H9 (cell line): ENCODE data around the gene CEACAM20. TPM values are rescaled to one million over a fixed set of nuclear protein-coding genes. Genes with fewer than 3 reads are reported as not detected.

Experiments
- DNase-seq: peaks from one replicate; pipeline ENCODE4 v3.0.0-alpha.2; 2017
- H2AFZ ChIP-seq: one replicate; pipeline ENCODE4 v1.6.1; 2013; ENCODE audit warnings: mild to moderate bottlenecking, low read length, control low read depth, moderate library complexity
- H2AK5ac ChIP-seq: 2 replicates; pipeline ENCODE4 v1.6.1; 2013; ENCODE audit warnings: low read length, control low read depth, mixed read lengths; ENCODE audit not compliant: insufficient read length
- H2BK120ac ChIP-seq: one replicate; pipeline ENCODE4 v1.6.1; 2013; ENCODE audit warnings: low read depth, mild to moderate bottlenecking, low read length, control low read depth, inconsistent platforms; ENCODE audit not compliant: poor library complexity, severe bottlenecking
- H2BK12ac ChIP-seq: 2 replicates; pipeline ENCODE4 v1.6.1; 2013; ENCODE audit warnings: low read length, control low read depth, mixed read lengths, low read depth; ENCODE audit not compliant: insufficient read length
- H2BK15ac ChIP-seq: 2 replicates; pipeline ENCODE4 v1.6.1; 2013; ENCODE audit warnings: low read depth, low read length, control low read depth
- H2BK20ac ChIP-seq: one replicate; pipeline ENCODE4 v1.6.1; 2013; ENCODE audit warnings: low read depth, mild to moderate bottlenecking, low read length, control low read depth, inconsistent platforms; ENCODE audit not compliant: poor library complexity, severe bottlenecking
- H2BK5ac ChIP-seq: 2 replicates; pipeline ENCODE4 v1.6.1; 2013; ENCODE audit warnings: low read length, control low read depth, mixed read lengths; ENCODE audit not compliant: insufficient read length
- H3K14ac ChIP-seq: 2 replicates; pipeline ENCODE4 v1.6.1; 2013; ENCODE audit warnings: low read length, control low read depth; ENCODE audit not compliant: insufficient read depth
- H3K18ac ChIP-seq: 2 replicates; pipeline ENCODE4 v1.6.1; 2013; ENCODE audit warnings: low read depth, mild to moderate bottlenecking, mixed read lengths, low read length, control low read depth; ENCODE audit not compliant: insufficient read length
- H3K23ac ChIP-seq: 2 replicates; pipeline ENCODE4 v1.6.1; 2013; ENCODE audit warnings: low read length, control low read depth, mixed read lengths, low read depth; ENCODE audit not compliant: insufficient read length
- H3K23me2 ChIP-seq: 2 replicates; pipeline ENCODE4 v1.6.1; 2013; ENCODE audit warnings: low read depth, mild to moderate bottlenecking, mixed read lengths, low read length, control low read depth; ENCODE audit not compliant: insufficient read length, poor library complexity, severe bottlenecking
- H3K27ac ChIP-seq: 2 replicates; pipeline ENCODE4 v1.5.1; 2013; ENCODE audit warnings: low read length, control low read depth, mixed read lengths, low read depth; ENCODE audit not compliant: insufficient read length
- H3K27me3 ChIP-seq: 2 replicates; pipeline ENCODE4 v1.6.1; 2013; ENCODE audit warnings: low read length, control low read depth, inconsistent platforms; ENCODE audit not compliant: insufficient read depth
- H3K4ac ChIP-seq: 2 replicates; pipeline ENCODE4 v1.6.1; 2013; ENCODE audit warnings: low read depth, mild to moderate bottlenecking, control low read depth, inconsistent platforms, low read length, moderate library complexity
- H3K4me1 ChIP-seq: 2 replicates; pipeline ENCODE4 v1.6.1; 2013; ENCODE audit warnings: low read length, control low read depth, inconsistent platforms; ENCODE audit not compliant: insufficient read depth
- H3K4me2 ChIP-seq: 2 replicates; pipeline ENCODE4 v1.6.1; 2013; ENCODE audit warnings: low read length, control low read depth, mixed read lengths; ENCODE audit not compliant: insufficient read length, insufficient read depth
- H3K56ac ChIP-seq: 2 replicates; pipeline ENCODE4 v1.6.1; 2013; ENCODE audit warnings: low read depth, mild to moderate bottlenecking, mixed read lengths, low read length, control low read depth; ENCODE audit not compliant: insufficient read length
- H3K79me1 ChIP-seq: 2 replicates; pipeline ENCODE4 v1.6.1; 2013; ENCODE audit warnings: low read depth, mild to moderate bottlenecking, moderate library complexity, low read length, control low read depth, inconsistent platforms; ENCODE audit not compliant: insufficient read depth, poor library complexity, severe bottlenecking
- H3K79me2 ChIP-seq: 2 replicates; pipeline ENCODE4 v1.6.1; 2013; ENCODE audit warnings: low read length, control low read depth, inconsistent platforms; ENCODE audit not compliant: insufficient read depth
- H3K9ac ChIP-seq: 2 replicates; pipeline ENCODE4 v1.6.1; 2013; ENCODE audit warnings: low read length, control low read depth, mixed read lengths; ENCODE audit not compliant: insufficient read length; ENCODE audit errors: extremely low read depth
- H3K9me3 ChIP-seq: one replicate; pipeline ENCODE4 v1.6.1; 2013; ENCODE audit warnings: low read depth, low read length, inconsistent platforms; ENCODE audit not compliant: control insufficient read depth
- H3T11ph ChIP-seq: one replicate; pipeline ENCODE4 v1.6.1; 2013; ENCODE audit warnings: mild to moderate bottlenecking, low read length, control low read depth, inconsistent platforms
- H4K20me1 ChIP-seq: one replicate; pipeline ENCODE4 v1.6.1; 2013; ENCODE audit not compliant: control insufficient read depth, insufficient read length, insufficient read depth
- H4K5ac ChIP-seq: 2 replicates; pipeline ENCODE4 v1.6.1; 2013; ENCODE audit warnings: low read depth, mild to moderate bottlenecking, mixed read lengths, low read length, control low read depth; ENCODE audit not compliant: insufficient read length
- H4K8ac ChIP-seq: replicated peaks from 2 replicates; pipeline ENCODE4 v1.6.1; 2013; ENCODE audit warnings: low read length, control low read depth, mixed read lengths, low read depth; ENCODE audit not compliant: insufficient read length
- H4K91ac ChIP-seq: 2 replicates; pipeline ENCODE4 v1.6.1; 2013; ENCODE audit warnings: low read depth, mild to moderate bottlenecking, moderate library complexity, mixed read lengths, low read length, control low read depth; ENCODE audit not compliant: insufficient read length
- H3K27ac Mint-ChIP-seq, 3 experiments: 2 replicates in 2 of 3; 3 replicates in 1 of 3; pipeline ENCODE4 v1.8.0; 2020 to 2021; ENCODE audit warnings: mixed read lengths in 3 of 3, mild to moderate bottlenecking in 1 of 3, moderate library complexity in 1 of 3
- H3K27me3 Mint-ChIP-seq: 2 replicates; pipeline ENCODE4 v1.8.0; 2021; ENCODE audit warnings: low read depth, mild to moderate bottlenecking, moderate library complexity, mixed read lengths
- H3K36me3 Mint-ChIP-seq, 3 experiments: 2 replicates in 2 of 3; 3 replicates in 1 of 3; pipeline ENCODE4 v1.8.0; 2020 to 2021; ENCODE audit warnings: low read depth in 3 of 3, mixed read lengths in 3 of 3; ENCODE audit not compliant: insufficient read depth in 1 of 3
- H3K4me1 Mint-ChIP-seq, 2 experiments: 2 replicates each; pipeline ENCODE4 v1.8.0; 2020; ENCODE audit warnings: mixed read lengths in 2 of 2
- H3K4me3 Mint-ChIP-seq, 2 experiments: 2 replicates in 1 of 2; 3 replicates in 1 of 2; pipeline ENCODE4 v1.8.0; 2020 to 2021; ENCODE audit warnings: mild to moderate bottlenecking in 2 of 2, mixed read lengths in 2 of 2, moderate library complexity in 1 of 2
- H3K9me3 Mint-ChIP-seq, 2 experiments: 2 replicates in 1 of 2; 3 replicates in 1 of 2; pipeline ENCODE4 v1.8.0; 2020; ENCODE audit warnings: mild to moderate bottlenecking in 2 of 2, mixed read lengths in 2 of 2, moderate library complexity in 1 of 2
- CTCF ChIP-seq: fragments of 200-600 bp; sonication (generic); conservative IDR thresholded peaks from 3 replicates; pipeline ENCODE4 v1.8.0; 2021; ENCODE audit warnings: antibody characterized with exemption, mild to moderate bottlenecking
- WGBS: extraction: QIAGEN DNeasy Blood & Tissue Kit; methylation state at CpG from one replicate; pipeline ENCODE4 v1.1.7; 2013; ENCODE audit warnings: missing lambda C conversion rate, low lambda C conversion rate, mixed read lengths; ENCODE audit not compliant: insufficient read length; ENCODE audit errors: extremely low coverage; 5-methylcytosine and 5-hydroxymethylcytosine counted together
- total RNA-seq: library from RNA; stranded (reverse); gene quantifications from 2 replicates; pipeline ENCODE4 v1.2.1, GENCODE V29; 2021

CEACAM20 gene
- total RNA-seq, 1 experiment from 2014 or later: not detected

- Histone ChIP-seq H3K79me2 (no peaks in the 10 kb centered on the region), H4K20me1 (no peaks in the 10 kb centered on the region), H3K4me1 (no peaks in the 10 kb centered on the region), H3K23me2 (no peaks in the 10 kb centered on the region), H3K18ac (no peak overlapping the region), H3K23ac (no peak overlapping the region), H3K9me3 (no peaks in the 10 kb centered on the region), H2AK5ac (no peak overlapping the region), H3K4ac (no peak overlapping the region), H2AFZ (no peak overlapping the region), H4K8ac (no peak overlapping the region), H3K27ac (no peak overlapping the region), H2BK20ac (no peak overlapping the region), H2BK120ac (no peak overlapping the region), H2BK15ac (no peak overlapping the region), H4K5ac (no peak overlapping the region), H4K91ac (no peak overlapping the region), H3K9ac (no peak overlapping the region), H3K79me1 (no peaks in the 10 kb centered on the region), H3K56ac (no peak overlapping the region), H3K14ac (no peak overlapping the region), H3K27me3 (no peaks in the 10 kb centered on the region), H3T11ph (no peak overlapping the region), H3K4me2 (no peak overlapping the region), H2BK12ac (no peak overlapping the region), H2BK5ac (no peak overlapping the region)
- no peaks in the 10 kb centered on the region; a peak in 2 of 7 replicates for H3K36me3 Mint-ChIP-seq
- no peak overlapping the region for H3K4me3 Mint-ChIP-seq
- peaks cover 21 to 23% of the 10 kb centered on the region in 2 experiments for H3K9me3 Mint-ChIP-seq
- no peak for TF ChIP-seq CTCF
- no peak overlapping the region for H3K27ac Mint-ChIP-seq
- peaks cover 28% of the 10 kb centered on the region for H3K27me3 Mint-ChIP-seq
- no peaks in the 10 kb centered on the region for H3K4me1 Mint-ChIP-seq
- no peak for DNase-seq
- no CpG with 5 or more reads among the region's 3 CpGs for WGBS
Observed at GRCh38 chr19:44549507-44549906, 20.0 kb upstream of the CEACAM20 start.
